GM23338 (cell line): ENCODE measurements around the gene LANCL3. TPM values are rescaled to one million over a fixed set of nuclear protein-coding genes. Genes with fewer than 3 reads are reported as not detected.

Source experiments
- ATAC-seq: fragments of 200-7000 bp; cut with Tn5 transposase; 3 replicates; pipeline ENCODE4 v1.9.1; 2020
- DNase-seq: peaks from one replicate; pipeline ENCODE4 v3.0.0-alpha.2; 2015; ENCODE audit warnings: low spot score
- H2AFZ ChIP-seq: fragments of 200-600 bp; sonication (generic); 2 replicates; pipeline ENCODE4 v1.8.0; 2016; ENCODE audit warnings: antibody characterized with exemption, mild to moderate bottlenecking, moderate library complexity
- H3F3A ChIP-seq: fragments of 200-600 bp; sonication (generic); replicated peaks from 2 replicates; pipeline ENCODE4 v1.8.0; 2017; ENCODE audit warnings: antibody characterized with exemption, mixed run types, low read depth
- H3K27ac ChIP-seq: fragments of 200-600 bp; sonication (generic); 2 replicates; pipeline ENCODE4 v1.6.1; 2016; ENCODE audit warnings: low read depth
- H3K27me3 ChIP-seq: fragments of 200-600 bp; sonication (generic); 2 replicates; pipeline ENCODE4 v1.8.0; 2016; ENCODE audit warnings: mild to moderate bottlenecking, mixed run types, moderate library complexity; ENCODE audit not compliant: insufficient read depth
- H3K36me3 ChIP-seq: fragments of 200-600 bp; sonication (generic); 2 replicates; pipeline ENCODE4 v1.8.0; 2016; ENCODE audit warnings: mild to moderate bottlenecking; ENCODE audit not compliant: insufficient read depth
- H3K4me1 ChIP-seq: fragments of 200-600 bp; sonication (generic); 2 replicates; pipeline ENCODE4 v1.8.0; 2016; ENCODE audit warnings: mild to moderate bottlenecking, moderate library complexity; ENCODE audit not compliant: insufficient read depth
- H3K4me2 ChIP-seq: fragments of 200-600 bp; sonication (generic); 2 replicates; pipeline ENCODE4 v1.7.1; 2017; ENCODE audit warnings: mixed run types
- H3K4me3 ChIP-seq: fragments of 200-600 bp; sonication (generic); 2 replicates; pipeline ENCODE4 v1.6.1; 2016; ENCODE audit warnings: mixed run types
- H3K79me2 ChIP-seq: fragments of 200-600 bp; sonication (generic); replicated peaks from 2 replicates; pipeline ENCODE4 v1.8.0; 2017; ENCODE audit warnings: mild to moderate bottlenecking; ENCODE audit not compliant: insufficient read depth
- H3K9me2 ChIP-seq: fragments of 200-600 bp; sonication (generic); 2 replicates; pipeline ENCODE4 v1.8.0; 2017; ENCODE audit not compliant: insufficient read depth
- H4K20me1 ChIP-seq: fragments of 200-600 bp; sonication (generic); replicated peaks from 2 replicates; pipeline ENCODE4 v1.8.0; 2017; ENCODE audit warnings: mild to moderate bottlenecking; ENCODE audit not compliant: insufficient read depth
- H3K27ac Mint-ChIP-seq: 2 replicates; pipeline ENCODE4 v1.8.0; 2020; ENCODE audit warnings: inconsistent platforms, mild to moderate bottlenecking, moderate library complexity, mixed read lengths
- H3K27me3 Mint-ChIP-seq: 3 replicates; pipeline ENCODE4 v1.8.0; 2022; ENCODE audit warnings: low read depth, mild to moderate bottlenecking, moderate library complexity, mixed read lengths, inconsistent platforms; ENCODE audit not compliant: insufficient read depth, poor library complexity
- H3K36me3 Mint-ChIP-seq: 3 replicates; pipeline ENCODE4 v1.8.0; 2021; ENCODE audit warnings: low read depth, mild to moderate bottlenecking, inconsistent platforms, moderate library complexity, mixed read lengths
- H3K4me1 Mint-ChIP-seq: 3 replicates; pipeline ENCODE4 v1.8.0; 2020; ENCODE audit warnings: mild to moderate bottlenecking, inconsistent platforms, mixed read lengths
- H3K4me3 Mint-ChIP-seq: 3 replicates; pipeline ENCODE4 v1.8.0; 2021; ENCODE audit warnings: moderate library complexity, mild to moderate bottlenecking, inconsistent platforms, mixed read lengths
- H3K9me3 Mint-ChIP-seq: 3 replicates; pipeline ENCODE4 v1.8.0; 2020; ENCODE audit warnings: moderate library complexity, mild to moderate bottlenecking, inconsistent platforms, mixed read lengths
- CREB1 ChIP-seq: fragments of 250-450 bp; sonication (Bioruptor Pico); IDR thresholded peaks from 2 replicates; pipeline ENCODE4 v1.5.0; 2020; ENCODE audit warnings: low read depth, mild to moderate bottlenecking, moderate library complexity
- JUNB ChIP-seq: IDR thresholded peaks from one replicate; pipeline ENCODE4 v1.6.1; 2016; ENCODE audit warnings: antibody characterized with exemption; ENCODE audit not compliant: unreplicated experiment
- NANOG ChIP-seq: IDR thresholded peaks from 2 replicates; pipeline ENCODE4 v1.6.1; 2016; ENCODE audit warnings: antibody characterized with exemption, borderline replicate concordance
- POLR2AphosphoS5 ChIP-seq: IDR thresholded peaks from 2 replicates; pipeline ENCODE4 v1.6.1; 2016; ENCODE audit warnings: antibody characterized with exemption, low read depth
- STAT1 ChIP-seq: IDR thresholded peaks from one replicate; pipeline ENCODE4 v1.6.1; 2016; ENCODE audit warnings: antibody characterized with exemption; ENCODE audit not compliant: unreplicated experiment
- ZNF114 ChIP-seq: fragments of 250-450 bp; sonication (Bioruptor Pico); IDR thresholded peaks from 2 replicates; pipeline ENCODE4 v1.5.0; 2020; ENCODE audit warnings: mild to moderate bottlenecking, moderate library complexity
- ZNF331 ChIP-seq: fragments of 250-450 bp; sonication (Bioruptor Pico); IDR thresholded peaks from 2 replicates; pipeline ENCODE4 v1.5.0; 2020; ENCODE audit warnings: low read depth, mild to moderate bottlenecking, moderate library complexity
- polyA plus RNA-seq: library from polyadenylated mRNA; unstranded; fragments of >200 nt; fragmentation: Nextera tagmentation; extraction: Ambion mirVana; gene quantifications from 2 replicates; pipeline ENCODE4 v1.2.1, GENCODE V29; 2016
- total RNA-seq: library from RNA; depleted of rRNA; stranded (reverse); fragments of >200 nt; shearing (Covaris generic); gene quantifications from 2 replicates; pipeline ENCODE4 v1.2.3, GENCODE V29; 2014
- TF ChIP-seq, protein P1 (sequence below): IDR thresholded peaks from 2 replicates; pipeline ENCODE4 v1.6.1; 2016; ENCODE audit warnings: antibody characterized with exemption
- TF ChIP-seq, protein P2 (sequence below): IDR thresholded peaks from one replicate; pipeline ENCODE4 v1.6.1; 2018; ENCODE audit warnings: antibody characterized with exemption; ENCODE audit not compliant: unreplicated experiment
- TF ChIP-seq, protein P3 (sequence below), 2 experiments: fragments of 200-600 bp in 1 of 2; sonication (generic) in 1 of 2; conservative IDR thresholded peaks; 2 replicates each; pipeline versions ENCODE4 v1.5.1 to v1.6.1; 2016 to 2017; ENCODE audit warnings: antibody characterized with exemption in 2 of 2, low read depth in 2 of 2, mild to moderate bottlenecking in 2 of 2, moderate library complexity in 1 of 2

The LANCL3 gene
- total and polyA plus RNA-seq, 2 experiments from 2014 or later, result 0.11 to 1.8 TPM

DNA sequence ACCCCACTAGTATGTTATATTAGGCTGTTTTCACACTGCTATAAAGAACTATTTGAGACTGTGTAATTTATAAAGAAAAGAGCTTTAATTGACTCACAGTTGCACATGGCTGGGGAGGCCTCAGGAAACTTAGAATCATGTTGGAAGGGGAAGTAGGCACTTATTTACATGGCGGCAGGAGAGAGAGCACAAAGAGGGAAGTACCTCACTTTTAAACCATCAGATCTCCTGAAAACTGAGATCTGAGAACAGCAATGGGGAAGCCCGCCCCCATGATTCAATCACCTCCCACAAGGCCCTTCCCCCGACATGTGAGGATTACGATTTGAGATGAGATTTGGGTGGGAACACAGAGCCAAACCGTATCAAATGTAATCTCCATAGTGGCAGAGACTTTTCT is 68.7 kb downstream of the LANCL3 start (continued):
- no peak for TF ChIP-seq ZNF114
- TF ChIP-seq, protein P1, sequence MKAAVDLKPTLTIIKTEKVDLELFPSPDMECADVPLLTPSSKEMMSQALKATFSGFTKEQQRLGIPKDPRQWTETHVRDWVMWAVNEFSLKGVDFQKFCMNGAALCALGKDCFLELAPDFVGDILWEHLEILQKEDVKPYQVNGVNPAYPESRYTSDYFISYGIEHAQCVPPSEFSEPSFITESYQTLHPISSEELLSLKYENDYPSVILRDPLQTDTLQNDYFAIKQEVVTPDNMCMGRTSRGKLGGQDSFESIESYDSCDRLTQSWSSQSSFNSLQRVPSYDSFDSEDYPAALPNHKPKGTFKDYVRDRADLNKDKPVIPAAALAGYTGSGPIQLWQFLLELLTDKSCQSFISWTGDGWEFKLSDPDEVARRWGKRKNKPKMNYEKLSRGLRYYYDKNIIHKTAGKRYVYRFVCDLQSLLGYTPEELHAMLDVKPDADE, result no peak
- TF ChIP-seq CREB1 (CRISPR knock-in tag), result no peak

DNA sequence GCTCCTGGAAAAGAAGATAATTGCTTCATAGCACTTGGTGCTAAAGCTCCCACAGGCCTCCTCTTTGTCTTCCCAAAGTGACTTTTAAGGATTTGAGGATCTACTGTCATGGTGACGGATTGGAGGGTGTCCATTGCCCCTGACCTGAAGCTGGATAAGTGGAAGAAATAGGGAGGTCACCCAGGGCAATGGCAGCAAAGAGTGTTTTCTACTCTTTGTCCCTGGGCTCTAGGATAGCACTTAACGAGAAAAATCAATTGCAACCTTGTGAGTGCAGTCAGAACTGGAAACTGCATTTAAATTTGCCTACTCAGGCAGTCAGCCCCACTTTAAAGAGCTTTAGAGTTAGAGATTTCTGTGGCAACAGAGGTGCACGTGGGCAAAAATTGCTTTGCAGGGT is 70.4 kb downstream of the LANCL3 start:
- Mint-ChIP-seq H3K27me3 (no peaks in the 10 kb centered on the region), H3K4me3 (no peak overlapping the region), H3K36me3 (no peaks in the 10 kb centered on the region), H3K9me3 (no peaks in the 10 kb centered on the region), H3K4me1 (peaks cover 12% of the 10 kb centered on the region), H3K27ac (no peak overlapping the region)
- ATAC-seq, result no peak
- Histone ChIP-seq H3K79me2 (no peaks in the 10 kb centered on the region), H3K9me2 (no peaks in the 10 kb centered on the region), H3K36me3 (no peaks in the 10 kb centered on the region), H3K27ac (no peak overlapping the region), H3K4me1 (no peaks in the 10 kb centered on the region), H3K27me3 (no peaks in the 10 kb centered on the region), H4K20me1 (no peaks in the 10 kb centered on the region), H3K4me3 (no peak overlapping the region), H2AFZ (no peak overlapping the region), H3K4me2 (no peak overlapping the region), H3F3A (no peaks in the 10 kb centered on the region)
- TF ChIP-seq ZNF114 (no peak), POLR2AphosphoS5 (no peak), STAT1 (no peak), NANOG (no peak), ZNF331 (no peak), JUNB (no peak), CREB1 (CRISPR knock-in tag) (no peak)
- TF ChIP-seq, protein P2, sequence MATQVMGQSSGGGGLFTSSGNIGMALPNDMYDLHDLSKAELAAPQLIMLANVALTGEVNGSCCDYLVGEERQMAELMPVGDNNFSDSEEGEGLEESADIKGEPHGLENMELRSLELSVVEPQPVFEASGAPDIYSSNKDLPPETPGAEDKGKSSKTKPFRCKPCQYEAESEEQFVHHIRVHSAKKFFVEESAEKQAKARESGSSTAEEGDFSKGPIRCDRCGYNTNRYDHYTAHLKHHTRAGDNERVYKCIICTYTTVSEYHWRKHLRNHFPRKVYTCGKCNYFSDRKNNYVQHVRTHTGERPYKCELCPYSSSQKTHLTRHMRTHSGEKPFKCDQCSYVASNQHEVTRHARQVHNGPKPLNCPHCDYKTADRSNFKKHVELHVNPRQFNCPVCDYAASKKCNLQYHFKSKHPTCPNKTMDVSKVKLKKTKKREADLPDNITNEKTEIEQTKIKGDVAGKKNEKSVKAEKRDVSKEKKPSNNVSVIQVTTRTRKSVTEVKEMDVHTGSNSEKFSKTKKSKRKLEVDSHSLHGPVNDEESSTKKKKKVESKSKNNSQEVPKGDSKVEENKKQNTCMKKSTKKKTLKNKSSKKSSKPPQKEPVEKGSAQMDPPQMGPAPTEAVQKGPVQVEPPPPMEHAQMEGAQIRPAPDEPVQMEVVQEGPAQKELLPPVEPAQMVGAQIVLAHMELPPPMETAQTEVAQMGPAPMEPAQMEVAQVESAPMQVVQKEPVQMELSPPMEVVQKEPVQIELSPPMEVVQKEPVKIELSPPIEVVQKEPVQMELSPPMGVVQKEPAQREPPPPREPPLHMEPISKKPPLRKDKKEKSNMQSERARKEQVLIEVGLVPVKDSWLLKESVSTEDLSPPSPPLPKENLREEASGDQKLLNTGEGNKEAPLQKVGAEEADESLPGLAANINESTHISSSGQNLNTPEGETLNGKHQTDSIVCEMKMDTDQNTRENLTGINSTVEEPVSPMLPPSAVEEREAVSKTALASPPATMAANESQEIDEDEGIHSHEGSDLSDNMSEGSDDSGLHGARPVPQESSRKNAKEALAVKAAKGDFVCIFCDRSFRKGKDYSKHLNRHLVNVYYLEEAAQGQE, result no peak
- TF ChIP-seq, protein P3, sequence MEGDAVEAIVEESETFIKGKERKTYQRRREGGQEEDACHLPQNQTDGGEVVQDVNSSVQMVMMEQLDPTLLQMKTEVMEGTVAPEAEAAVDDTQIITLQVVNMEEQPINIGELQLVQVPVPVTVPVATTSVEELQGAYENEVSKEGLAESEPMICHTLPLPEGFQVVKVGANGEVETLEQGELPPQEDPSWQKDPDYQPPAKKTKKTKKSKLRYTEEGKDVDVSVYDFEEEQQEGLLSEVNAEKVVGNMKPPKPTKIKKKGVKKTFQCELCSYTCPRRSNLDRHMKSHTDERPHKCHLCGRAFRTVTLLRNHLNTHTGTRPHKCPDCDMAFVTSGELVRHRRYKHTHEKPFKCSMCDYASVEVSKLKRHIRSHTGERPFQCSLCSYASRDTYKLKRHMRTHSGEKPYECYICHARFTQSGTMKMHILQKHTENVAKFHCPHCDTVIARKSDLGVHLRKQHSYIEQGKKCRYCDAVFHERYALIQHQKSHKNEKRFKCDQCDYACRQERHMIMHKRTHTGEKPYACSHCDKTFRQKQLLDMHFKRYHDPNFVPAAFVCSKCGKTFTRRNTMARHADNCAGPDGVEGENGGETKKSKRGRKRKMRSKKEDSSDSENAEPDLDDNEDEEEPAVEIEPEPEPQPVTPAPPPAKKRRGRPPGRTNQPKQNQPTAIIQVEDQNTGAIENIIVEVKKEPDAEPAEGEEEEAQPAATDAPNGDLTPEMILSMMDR (conservative IDR thresholded peaks at IDR 0.05; ENCODE audit: low read depth in 2 of 2), result no peak
- DNase-seq, result no peak
